Activated T-helper 1 cell treated with Interleukin-2 at 50 U/mL for 16 hours (primary cell): ENCODE measurements around the gene CD6.
"Not testable (repeated sequence)": the region's sequence is repeated elsewhere in the genome, so short reads cannot be mapped to it uniquely, and the experiment has no call there.

ENCODE experiments used
- DNase-seq: peaks from one replicate; pipeline ENCODE4 v3.0.0-alpha.2; 2020; ENCODE audit warnings: low read depth

Gene CD6

GRCh38 chr11:60951904-60952741 is 19.4 kb upstream of the CD6 start, which contains the start of gene SLC15A3:
Gene SLC15A3, minus strand, starts transcription at chr11:60952176. Its CDS starts 625 bp downstream, at chr11:60951551.
- DNase-seq, result no peak

GRCh38 chr11:60952742-60953170 is 18.7 kb upstream of the CD6 start:
- no peak for DNase-seq

- no peak for DNase-seq
These were observed 17.7 kb upstream of the CD6 start for GRCh38 chr11:60953781-60954180.

- no peak for DNase-seq
These were observed 17.1 kb upstream of the CD6 start for GRCh38 chr11:60954421-60954820.

- no peak for DNase-seq
These were observed 15.9 kb upstream of the CD6 start for GRCh38 chr11:60955571-60955970.

GRCh38 chr11:60957188-60957587 is 14.3 kb upstream of the CD6 start:
- DNase-seq, result no peak

GRCh38 chr11:60959431-60959830 is 12.0 kb upstream of the CD6 start:
- DNase-seq, result no peak

GRCh38 chr11:60960405-60960804 is 11.1 kb upstream of the CD6 start:
- no peak for DNase-seq

- DNase-seq, result no peak
These were observed 6.7 kb upstream of the CD6 start for GRCh38 chr11:60964801-60965200.

GRCh38 chr11:60966890-60967289 is 4.6 kb upstream of the CD6 start:
- DNase-seq, result no peak

- no peak for DNase-seq
These were observed 3.3 kb upstream of the CD6 start for GRCh38 chr11:60968223-60968622.

- peak; percentile 69 for DNase-seq
These were observed 1.1 kb upstream of the CD6 start for GRCh38 chr11:60970369-60970774.

GRCh38 chr11:60970890-60971289 is 590 bp upstream of the CD6 start:
- DNase-seq, result no peak

GRCh38 chr11:60972182-60973030 is 926 bp downstream of the CD6 start:
- DNase-seq, result no peak

- DNase-seq, result no peak
These were observed 2.2 kb downstream of the CD6 start for GRCh38 chr11:60973699-60974098.

GRCh38 chr11:60974316-60974715 is 2.8 kb downstream of the CD6 start:
- not testable (repeated sequence) for DNase-seq

GRCh38 chr11:60974726-60975125 is 3.2 kb downstream of the CD6 start:
- DNase-seq, result no peak

- no peak for DNase-seq
These were observed 5.7 kb downstream of the CD6 start for GRCh38 chr11:60977224-60977623.

GRCh38 chr11:60977836-60978235 is 6.4 kb downstream of the CD6 start:
- no peak for DNase-seq

GRCh38 chr11:60978546-60979380 is 7.3 kb downstream of the CD6 start:
- no peak for DNase-seq

- no peak for DNase-seq
These were observed 10.0 kb downstream of the CD6 start for GRCh38 chr11:60981515-60981914.

- no peak for DNase-seq
These were observed 10.7 kb downstream of the CD6 start for GRCh38 chr11:60982184-60982583.
